Stimulated activated CD8-positive, alpha-beta memory T cell treated with anti-CD3 and anti-CD28 coated beads, Interleukin-15, amount 100 ng/mL, for 24 hours (primary cell): Measurements from ENCODE around the gene SLC35E3.
A peak's percentile ranks its signal among the peaks of the same experiment; 100 is the strongest.

Experiments used
- DNase-seq: peaks from one replicate; pipeline ENCODE4 v3.0.0-alpha.2; 2020; ENCODE audit warnings: low read depth

Gene SLC35E3

DNA sequence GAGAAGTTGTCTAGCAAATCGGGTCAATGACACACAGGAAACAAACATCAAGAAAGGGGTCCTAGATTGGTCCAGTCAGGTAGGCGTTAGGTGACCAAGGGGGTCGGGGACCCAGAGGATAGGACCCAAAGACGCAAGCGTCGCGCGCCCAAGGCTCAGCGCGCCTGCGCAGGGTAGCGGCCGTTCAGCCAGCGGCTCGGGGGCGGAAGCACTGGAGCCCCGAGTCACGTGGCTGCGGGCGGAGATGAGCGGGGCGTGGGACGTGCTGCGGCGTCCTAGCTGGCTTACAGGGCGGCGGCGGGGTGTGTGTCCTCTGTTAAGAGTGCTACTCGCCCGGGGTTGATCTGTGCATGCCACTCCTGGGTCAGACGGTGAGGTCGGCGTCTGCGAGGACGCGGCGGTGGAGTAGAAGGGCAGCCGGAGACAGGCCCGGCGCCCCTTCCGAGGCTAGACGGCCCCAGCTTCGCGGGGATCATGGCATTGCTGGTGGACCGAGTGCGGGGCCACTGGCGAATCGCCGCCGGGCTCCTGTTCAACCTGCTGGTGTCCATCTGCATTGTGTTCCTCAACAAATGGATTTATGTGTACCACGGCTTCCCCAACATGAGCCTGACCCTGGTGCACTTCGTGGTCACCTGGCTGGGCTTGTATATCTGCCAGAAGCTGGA is at the start of gene SLC35E3:
Gene SLC35E3, plus strand, starts transcription at position 273 of the 668 bp plus-strand sequence. Its CDS starts 202 bp downstream, at position 475.
- DNase-seq, result peak; percentile 74

DNA sequence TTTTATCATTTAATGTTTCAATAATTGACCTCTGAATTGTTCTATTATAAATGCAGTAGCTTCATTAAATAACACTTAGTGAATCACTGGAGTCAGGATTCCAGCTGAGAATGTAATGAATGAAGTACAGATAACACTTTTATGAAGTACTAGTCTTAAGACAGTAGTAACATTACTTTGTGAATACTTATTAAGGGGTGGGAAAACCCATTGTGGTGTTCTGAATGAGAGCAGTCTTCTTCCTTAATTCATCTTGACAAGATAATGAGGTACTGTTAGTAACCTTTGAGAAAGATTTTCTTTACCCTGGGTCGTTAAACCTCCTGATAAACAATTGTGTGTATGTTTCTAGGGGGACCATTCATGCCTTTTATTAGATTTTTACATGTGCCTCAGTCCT is 46.5 kb upstream of the SLC35E3 start:
- no peak for DNase-seq

DNA sequence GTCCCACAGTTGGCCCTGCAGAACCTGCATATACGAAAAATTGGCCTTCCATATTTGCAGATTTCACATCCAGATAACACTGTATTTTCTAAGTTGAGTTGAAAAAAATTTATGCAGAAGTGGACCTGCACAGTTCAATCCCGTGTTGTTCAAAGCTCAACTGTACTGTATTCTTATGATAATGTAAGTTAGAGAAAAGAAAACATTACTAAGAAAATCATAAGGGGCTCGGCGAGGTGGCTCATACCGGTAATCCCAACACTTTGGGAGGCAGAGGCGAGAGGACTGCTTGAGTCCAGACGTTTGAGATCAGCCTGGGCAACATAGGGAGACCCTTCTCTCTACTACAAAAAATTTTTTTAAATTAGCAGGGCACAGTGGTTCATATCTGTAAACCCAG is 18.2 kb upstream of the SLC35E3 start:
- DNase-seq, result no peak

DNA sequence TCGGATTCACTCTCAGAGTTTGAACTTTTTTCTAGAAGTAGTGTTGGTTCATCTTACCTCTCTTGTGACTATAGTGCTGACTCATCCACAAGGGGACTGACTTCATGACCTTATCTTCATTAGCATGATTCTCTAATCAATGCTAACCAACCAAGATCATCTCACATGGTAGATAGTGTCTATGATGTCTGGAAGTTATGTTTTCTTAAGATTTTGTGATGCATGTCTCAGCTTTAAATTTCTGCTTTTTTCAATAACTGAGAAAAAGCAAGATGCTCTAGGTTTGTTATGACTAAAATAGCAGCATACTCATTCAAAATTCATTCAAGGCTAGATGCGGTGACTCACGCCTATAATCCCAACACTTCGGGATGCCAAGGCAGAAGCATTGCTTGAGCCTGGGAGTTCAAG is 12.3 kb upstream of the SLC35E3 start:
- no peak for DNase-seq

DNA sequence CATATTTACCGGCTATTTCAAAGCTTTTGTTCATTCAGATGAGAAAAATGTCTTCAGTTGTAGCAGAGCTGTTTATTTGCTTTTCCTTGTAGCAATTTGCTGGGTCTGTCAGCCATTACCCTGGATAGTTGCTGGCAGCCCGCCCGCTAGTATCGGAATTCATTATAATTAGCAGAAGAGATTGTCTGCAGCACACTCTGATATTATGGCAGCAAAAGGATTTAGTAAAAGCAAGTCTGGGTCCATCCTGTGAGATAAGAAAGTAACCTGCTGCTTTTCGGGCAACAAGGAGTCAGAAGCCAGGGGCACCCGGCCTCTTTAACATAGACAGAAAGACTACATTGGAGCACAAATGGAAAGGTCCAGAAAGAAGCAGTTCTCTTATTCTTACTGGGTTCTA is 6.1 kb upstream of the SLC35E3 start:
- DNase-seq, result no peak

DNA sequence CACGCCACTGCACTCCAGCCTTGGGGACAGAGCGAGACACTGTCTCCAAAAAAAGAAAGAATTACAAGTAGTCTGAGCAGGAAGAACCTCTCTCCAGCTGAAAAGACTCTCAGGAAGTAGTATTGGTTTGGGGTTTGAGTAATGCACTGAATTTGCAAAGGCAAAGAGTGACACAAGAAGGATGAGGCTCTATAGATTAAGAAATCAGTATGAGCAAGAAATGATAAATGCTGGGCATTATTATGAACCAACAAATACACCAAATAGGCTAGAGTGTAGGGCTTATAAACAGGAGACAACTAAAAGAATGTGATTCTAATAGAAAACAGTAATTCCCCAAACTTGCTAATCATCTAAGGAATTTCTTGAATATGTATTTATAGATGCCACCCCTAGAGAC is 2.6 kb upstream of the SLC35E3 start:
- no peak for DNase-seq

DNA sequence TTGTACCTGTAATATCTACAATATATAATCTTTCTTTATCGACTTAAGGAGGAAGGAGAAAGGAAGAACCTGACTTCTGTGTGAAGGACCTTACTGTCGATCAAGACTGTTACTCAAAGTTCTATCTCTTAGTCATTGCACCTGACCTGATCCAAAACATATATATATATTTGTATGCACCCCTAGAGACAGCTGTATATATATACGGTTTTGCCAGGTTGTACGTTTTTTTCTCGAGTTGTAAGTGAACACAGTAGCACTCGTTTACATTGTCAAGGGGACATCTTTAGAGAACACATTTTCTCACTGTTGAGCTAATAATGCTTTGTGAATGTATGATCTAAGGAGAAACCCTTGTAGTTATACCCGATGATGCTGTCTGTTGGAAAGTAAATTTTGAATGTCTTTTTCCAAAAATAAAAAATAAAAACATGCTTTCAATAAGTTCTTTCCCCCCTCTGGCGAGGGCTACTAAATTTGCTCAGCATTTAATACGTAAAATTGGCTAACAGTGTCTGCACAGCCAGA is 536 bp upstream of the SLC35E3 start:
- no peak for DNase-seq

DNA sequence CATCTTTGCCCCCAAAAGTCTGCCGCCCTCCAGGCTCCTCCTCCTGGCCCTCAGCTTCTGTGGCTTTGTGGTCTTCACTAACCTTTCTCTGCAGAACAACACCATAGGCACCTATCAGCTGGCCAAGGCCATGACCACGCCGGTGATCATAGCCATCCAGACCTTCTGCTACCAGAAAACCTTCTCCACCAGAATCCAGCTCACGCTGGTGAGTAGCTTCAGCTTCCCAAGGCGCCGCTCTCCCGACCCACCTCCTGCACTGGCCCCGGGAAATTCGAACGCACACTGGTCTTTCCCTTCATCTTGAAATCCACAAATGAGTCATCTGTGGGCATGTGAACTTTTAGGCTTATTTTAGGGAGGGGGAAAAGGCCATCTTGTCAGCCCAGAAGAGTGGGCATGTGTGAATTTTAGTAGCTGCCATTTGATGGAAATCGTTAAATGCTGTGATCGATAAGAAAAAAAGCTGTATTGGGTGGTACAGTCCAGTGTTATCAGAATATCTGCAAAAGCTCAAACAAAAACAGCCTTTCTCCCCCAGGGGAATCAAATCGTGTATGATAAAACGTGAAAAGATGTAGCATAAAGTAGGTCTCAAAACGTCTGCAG is 700 bp downstream of the SLC35E3 start:
- DNase-seq, result no peak

DNA sequence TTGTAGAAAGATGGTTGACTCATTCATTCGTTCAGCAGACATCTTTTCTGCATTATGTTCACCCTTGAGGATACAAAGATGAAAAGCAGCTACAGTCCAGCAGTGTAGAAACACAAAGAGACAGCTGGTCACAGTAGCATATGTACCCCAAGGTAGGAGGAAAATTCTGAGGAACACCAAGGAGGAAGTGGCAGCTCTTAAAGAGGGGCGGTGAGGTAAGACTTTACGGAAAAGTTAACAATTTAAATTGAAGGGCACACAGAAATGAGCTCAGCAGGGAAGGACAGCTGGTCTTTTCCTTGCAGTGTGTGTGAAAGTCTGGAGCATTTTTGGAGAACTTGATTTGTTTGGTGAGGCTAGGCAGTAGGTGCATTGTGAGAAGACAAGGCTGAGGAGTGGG is 3.5 kb downstream of the SLC35E3 start:
- DNase-seq, result no peak

DNA sequence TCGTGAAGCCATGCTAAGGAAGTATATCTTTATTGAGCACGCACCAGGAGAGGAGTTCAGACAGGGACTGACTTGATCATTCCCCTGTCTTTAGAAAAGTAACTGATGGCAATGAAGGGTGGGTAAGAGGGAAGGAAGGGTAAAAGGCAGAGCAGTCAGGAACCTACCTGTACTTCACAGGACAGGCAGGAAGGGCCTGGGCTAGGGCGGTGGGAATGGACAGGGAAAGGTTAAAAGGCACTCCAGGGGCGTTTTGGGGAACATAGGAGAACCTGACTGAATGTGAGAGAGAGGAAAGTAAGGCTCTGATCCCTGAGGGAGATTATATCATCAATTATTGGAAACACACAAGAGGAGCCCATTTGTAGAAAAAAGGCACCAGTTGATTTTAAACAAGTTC is 3.9 kb downstream of the SLC35E3 start:
- DNase-seq, result no peak

DNA sequence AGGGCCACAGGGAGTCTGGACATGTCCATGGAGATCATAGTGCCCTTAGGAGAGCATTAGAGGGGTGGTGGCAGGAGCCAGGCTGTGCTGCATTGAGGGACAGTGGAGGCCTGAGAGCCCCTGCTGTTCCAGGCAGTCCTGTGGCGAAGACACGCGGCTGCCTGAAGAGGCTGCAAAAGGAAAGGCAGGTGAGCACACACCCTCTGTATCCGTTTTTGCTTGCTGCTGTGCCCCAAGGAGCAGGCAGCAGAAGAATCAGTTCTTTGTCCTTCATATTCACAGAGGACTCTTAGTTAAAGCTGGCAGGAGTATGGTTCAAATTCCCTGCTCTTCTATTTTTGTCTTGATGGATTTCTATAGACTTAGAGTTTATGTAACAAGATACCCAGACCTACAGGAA is 4.5 kb downstream of the SLC35E3 start:
- DNase-seq, result no peak

DNA sequence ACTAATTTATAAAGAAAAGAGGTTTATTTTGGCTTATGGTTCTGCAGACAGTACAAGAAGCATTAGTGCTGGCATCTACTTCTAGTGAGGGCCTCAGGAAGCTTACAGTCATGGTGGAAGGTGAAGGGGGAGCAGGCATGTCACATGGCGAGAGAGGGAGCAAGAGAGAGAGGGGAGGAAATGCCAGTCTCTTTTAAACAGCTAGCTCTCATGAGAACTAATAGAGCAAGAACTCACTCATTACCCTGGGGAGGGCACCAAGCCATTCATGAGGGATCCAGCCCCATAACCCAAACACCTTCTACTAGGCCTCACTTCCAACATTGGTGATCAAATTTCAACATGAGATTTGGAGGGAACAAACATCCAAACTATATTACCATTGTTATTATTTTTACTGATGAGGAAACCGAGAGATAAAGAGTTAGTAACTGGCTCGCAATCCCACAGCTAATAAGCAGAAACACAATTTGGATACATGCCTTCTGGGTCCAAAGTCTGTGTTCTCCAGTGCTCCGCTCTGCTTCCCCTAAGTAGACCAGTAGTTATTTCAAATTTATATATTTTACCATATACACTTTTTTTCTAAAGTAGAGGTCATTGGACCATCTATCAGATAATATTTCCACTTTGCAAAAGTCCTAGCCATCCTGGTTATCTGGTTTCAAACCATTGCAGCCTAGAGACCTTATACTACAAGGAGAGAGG is 9.7 kb downstream of the SLC35E3 start:
- DNase-seq, result no peak

DNA sequence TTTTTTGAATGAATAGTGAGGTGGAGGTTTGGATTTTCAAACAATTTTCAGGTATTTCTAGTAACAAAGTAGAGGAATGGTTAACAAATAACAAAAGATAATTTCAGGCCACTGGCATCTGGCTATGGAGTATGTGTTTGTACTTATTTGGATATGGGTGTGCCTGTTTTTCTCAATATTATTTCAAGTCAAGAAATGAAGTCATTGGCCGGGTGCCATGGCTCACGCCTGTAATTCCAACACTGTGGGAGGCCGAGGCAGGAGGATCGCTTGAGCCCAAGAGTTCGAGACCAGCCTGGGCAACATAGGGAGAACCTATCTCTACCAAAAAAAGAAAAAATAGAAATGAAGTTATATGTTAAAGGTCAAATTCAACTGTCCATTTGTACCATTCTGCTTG is 13.9 kb downstream of the SLC35E3 start:
- no peak for DNase-seq

DNA sequence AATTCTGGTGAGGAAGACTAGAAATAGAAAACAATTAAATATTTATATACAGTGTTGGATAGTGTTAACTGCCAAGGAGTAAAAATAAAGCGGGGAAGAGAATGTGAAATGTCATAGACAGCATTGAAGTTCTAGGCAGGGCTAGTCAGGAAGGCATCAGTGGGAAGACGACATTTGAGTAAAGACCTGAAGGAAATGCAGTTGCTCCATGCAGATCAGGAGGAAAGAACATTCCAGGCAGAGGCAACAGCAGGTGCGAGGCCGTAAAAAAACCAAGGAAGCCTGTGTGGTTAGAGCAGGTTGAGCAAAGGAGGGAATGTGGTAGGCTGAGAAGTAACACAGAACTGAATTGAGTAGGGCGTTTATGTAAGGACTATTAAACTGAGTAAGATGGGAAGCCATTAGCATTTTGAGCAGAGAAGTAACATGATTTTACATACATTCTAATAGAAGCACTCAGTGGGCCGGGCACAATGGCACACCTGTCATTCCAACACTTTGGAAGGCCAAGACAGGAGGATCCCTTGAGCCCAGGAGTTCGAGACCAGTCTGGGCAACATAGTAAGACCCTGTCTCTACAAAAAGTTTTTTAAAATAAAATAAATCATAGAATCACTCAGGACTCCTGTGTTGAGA is 14.9 kb downstream of the SLC35E3 start:
- DNase-seq, result no peak

DNA sequence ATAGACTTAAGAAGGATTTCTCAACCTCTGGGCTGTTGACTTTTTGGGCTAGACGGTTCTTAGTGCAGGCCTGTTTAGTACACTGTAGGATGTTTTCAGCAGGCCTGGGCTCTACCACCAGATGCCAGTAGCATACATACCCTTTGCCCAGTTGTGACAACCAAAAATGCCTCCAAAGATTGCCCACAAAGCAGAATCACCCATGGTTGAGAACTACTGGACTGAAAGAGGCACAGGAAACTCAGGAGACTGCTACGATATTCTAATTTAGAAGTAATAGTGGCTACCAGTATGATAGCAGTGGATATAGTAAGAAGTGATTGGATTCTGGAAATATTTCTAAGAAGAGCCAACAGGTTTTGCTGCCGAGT is 15.5 kb downstream of the SLC35E3 start:
- no peak for DNase-seq

DNA sequence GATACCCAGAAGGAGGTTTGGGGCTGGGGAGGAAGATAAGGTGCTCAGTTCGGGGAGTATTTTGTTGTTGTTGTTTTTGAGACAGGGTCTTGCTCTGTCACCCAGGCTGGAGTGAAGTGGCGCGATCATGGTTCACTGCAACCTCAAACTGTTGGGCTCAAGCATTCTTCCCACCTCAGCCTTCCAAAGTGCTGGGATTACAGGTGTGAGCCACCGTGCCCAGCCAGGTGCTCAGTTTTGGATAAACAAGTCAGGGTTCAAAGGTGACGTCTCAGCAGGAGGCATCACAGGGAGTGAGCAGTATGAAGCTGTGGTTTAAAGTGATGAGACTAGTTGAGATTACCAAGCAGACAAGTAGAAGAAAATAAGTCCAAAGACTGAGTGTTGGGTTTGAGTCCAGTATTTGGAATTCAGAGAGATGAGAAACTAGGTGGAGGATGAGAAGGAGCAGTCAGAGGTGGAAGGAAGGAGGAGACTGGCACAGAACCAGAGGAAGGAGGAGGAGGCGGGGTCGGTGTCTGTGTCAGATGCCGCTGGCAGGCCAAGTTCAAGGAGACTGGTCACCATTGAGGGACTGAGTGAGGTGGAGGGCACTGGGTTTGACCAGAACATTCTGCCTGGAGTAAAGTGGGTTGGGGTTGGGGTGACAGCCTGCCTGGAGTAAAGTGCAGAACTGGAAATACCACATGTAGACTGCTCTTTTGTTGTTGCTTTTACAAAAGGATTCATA is 16.1 kb downstream of the SLC35E3 start:
- DNase-seq, result no peak

DNA sequence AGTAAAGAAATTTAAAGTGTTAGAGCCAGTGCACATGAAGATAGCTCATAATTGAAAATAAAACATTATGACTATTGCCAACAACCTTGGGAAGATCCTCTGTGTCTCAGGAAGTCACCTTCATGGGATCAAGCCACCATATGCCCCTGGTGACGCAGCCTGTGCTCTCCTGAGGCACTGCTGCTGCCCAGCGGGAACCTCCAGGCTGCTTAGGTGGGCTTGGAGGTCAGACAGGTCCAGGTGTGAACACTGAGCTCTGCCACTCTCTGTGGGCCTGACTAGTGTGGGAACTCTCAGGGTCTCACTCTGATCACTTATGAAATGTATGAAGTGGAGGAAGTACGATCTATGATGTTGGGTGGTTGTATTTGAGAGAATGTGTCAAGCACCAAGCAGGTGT is 16.7 kb downstream of the SLC35E3 start:
- DNase-seq, result no peak

DNA sequence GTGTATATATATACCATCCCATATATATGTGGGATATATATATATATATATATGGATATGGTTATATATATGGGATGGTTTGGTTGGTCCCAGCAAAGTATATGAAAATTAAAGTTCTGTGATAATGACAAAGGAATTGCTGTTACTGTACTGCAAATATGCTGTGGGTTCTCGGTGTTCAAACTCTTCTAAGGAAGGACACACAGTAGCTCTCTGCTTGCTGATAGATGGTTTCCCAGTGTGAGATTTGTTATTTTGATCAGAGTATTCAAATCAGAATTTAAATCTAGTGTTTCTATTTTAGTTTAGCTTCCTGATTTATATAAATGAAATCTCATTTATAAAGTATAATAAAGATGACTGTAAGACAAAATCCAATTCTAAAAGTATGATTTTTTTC is 19.7 kb downstream of the SLC35E3 start:
- no peak for DNase-seq

DNA sequence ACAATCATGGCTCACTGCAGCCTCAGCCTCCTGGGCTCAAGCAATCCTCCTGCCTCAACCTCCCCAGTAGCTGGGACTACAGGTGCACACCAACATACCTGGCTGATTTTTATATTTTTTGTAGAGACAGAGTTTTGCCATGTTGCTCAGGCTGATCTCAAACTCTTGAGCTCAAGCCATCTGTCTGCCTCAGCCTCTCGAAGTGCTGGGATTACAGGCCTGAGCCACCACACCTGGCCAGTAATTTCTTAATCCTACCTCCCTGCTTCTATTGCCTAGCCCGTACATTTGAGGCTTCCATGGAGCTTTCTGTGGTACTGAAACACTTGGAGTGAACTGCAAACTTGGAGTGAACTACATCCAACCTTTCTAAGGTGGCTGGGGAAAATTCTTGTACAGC is 20.7 kb downstream of the SLC35E3 start:
- no peak for DNase-seq

DNA sequence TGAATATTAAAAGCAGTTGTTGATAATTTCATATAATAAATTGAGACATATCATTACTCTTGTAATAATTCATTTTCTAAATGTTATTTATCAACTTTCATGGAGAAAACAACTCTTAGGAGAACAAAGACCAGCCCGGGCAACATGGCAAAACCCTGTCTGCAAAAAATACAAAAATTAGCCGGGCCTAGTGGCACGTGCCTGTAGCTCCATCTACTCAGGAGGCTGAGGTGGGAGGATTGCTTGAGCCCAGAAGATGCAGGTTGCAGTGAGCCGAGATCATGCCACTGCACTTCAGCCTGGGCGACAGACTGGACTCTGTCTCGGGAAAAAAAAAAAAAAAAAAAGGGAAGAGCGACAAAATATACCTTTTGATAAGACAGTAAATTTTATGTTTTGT is 21.2 kb downstream of the SLC35E3 start:
- no peak for DNase-seq

DNA sequence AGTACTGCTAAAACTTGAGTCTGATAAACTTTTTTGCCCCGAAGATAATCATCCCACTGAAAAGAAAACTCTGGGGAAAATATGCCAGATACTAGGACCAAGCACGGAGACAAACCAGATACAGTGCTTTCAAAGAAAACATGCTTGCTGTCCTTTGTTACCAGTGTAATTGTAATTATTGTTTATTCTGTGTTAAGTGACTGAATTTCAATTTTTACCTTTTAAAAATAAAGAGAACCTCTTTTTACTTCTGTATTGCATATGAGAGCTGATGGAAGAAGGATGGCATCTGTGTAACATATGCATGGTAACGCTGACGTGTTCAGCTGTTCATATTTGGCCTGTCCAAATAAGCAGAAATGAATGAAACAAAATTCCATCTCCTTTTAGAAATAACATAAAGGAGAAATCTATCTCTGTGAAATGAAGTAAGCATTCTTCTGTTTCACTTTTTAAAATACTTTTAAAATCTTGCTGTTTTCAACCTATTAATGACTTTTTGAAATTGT is 22.5 kb downstream of the SLC35E3 start:
- DNase-seq, result no peak

DNA sequence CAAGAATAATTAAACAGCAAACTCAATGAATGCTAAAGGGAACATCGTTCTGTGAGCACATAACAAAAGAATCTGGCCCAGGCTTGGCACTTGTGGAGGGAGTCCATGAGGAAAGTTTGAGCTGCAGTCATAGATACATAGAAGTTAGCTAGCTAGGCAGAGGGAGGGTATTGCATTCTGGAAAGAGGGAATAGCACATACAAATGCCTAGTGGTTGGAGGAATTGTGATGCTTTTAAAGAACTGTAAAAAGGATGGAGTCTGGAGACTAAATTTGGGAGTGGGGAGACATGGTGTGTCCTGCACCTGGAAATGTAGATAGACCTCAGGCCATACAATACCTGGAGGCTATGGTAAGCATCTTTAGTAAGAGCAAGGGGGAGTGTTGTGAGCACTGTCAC is 24.0 kb downstream of the SLC35E3 start:
- no peak for DNase-seq
